NOMO-1 treated with dmso at 0.1 percent for 144 hours (cell line): ENCODE data around the gene LRP2.

Experiments used
- DNase-seq: peaks from one replicate; lab custom pipeline; 2025; ENCODE audit not compliant: unreplicated experiment; lab: John Stamatoyannopoulos, UW

The LRP2 gene

GRCh38 chr2:169247211-169247610 is 115.1 kb downstream of the LRP2 start:
- no peak for DNase-seq

GRCh38 chr2:169240405-169240804 is 121.9 kb downstream of the LRP2 start:
- DNase-seq: no peak

GRCh38 chr2:169237939-169238338 is 124.4 kb downstream of the LRP2 start:
- DNase-seq: no peak

DNA sequence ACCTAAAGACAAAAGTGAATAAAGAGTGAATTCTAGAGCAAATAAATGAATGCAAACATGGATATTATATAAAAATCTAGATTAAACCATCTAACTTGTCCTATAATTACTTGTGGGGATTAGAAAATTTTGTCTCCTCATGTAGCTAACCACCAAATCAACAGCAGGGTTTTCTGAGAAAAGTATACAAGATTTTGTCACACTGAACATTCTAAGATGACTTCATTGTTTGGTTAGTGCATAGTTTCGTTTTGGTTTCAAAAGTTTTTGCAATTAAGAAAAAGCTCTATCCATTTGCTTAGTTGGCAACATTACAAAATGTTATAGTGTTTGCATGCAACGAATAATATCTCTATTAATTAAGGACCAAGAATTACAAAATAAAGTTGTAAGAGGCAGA is 125.0 kb downstream of the LRP2 start:
- no peak for DNase-seq

DNA sequence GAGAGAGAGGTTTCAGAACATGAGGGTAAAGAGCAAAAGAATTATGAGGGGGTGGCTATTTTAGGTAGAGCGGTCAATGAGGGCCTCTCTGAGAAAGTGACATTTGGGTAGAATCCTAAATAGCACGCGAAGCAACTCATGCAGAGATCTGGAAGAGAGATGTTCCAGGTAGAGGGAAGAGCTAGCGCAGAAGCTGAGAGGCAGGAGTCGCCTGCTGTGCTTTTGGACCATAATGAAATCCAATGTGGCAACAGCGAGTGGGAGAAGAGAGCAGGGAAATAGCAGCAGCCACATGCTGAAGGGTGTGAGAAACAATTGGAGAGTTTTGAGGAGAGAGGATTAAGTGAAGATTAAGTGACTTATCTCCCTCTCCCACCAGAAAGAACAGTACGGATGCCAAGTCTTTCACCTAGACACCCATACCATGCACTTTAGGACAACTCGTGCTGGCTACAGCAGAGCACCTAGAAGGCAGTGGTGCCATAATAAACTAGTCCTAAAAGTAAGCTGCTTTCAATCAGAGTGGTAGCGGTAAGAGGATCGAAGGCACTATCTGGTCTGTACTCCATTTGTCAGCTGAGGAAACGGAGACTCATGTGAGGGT is 129.7 kb downstream of the LRP2 start:
- no peak for DNase-seq

- no peak for DNase-seq
Measured at GRCh38 chr2:169230204-169230603, 132.1 kb downstream of the LRP2 start.

- no peak for DNase-seq
Measured at GRCh38 chr2:169229590-169229989, 132.7 kb downstream of the LRP2 start.

DNA sequence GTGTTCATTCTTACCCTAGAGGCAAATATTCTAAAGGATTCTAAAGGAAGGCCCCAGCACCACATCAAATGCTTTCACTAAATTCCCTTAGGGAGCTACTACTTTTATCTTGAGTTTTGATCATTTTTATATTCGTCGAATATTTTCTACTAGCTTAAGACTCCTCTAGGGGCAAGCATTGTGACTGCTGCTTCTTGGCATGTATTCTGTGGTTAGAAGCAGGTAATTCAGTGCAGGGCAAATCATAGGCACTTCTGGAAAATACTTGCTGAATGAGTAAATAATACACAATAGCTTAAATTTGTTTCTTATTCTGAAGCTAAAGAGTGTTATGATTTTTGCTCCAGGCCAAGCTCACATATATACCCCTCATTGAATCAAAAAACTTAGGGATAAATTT is 136.4 kb downstream of the LRP2 start:
- no peak for DNase-seq

GRCh38 chr2:169225233-169225750 is 137.0 kb downstream of the LRP2 start:
- DNase-seq: no peak

DNA sequence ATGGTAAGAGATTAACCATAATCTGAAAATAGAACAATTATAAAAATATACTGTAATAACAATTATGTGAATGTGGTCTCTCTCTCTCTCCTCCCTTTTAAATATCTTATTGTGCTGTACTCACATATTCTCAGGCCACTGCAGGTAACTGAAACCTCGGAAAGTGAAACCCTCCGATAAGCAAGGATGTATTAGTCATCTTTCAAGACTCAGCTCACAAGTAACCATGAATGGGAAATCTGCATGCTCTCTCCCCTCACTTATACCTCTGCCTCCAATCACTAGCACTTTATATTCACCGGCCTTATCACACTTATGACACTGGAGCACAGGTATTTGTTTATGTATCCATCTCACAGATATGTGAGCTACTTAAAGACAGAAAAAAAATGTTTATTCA is 139.7 kb downstream of the LRP2 start:
- DNase-seq: no peak

GRCh38 chr2:169221745-169222369 is 140.5 kb downstream of the LRP2 start:
- peak; percentile 48 for DNase-seq

- DNase-seq: no peak
Measured at GRCh38 chr2:169210917-169211316, 151.4 kb downstream of the LRP2 start.

DNA sequence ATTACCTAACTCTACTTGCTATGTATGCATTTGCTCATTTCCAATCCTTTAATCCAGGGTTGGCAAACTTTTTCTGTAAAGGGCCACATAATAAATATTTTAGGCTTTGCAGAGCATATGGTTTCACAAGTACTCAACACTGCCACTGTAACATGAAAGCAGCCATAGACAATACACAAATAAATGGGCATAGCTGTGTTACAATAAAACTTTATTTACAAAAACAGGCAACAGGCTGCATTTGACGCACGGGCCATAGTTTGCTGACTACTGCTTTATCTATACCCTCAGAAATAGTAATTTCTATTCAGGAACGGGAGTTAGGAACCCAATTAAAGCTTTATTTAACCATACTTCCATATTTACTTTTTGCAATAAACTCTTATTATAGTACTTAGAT is 154.3 kb downstream of the LRP2 start:
- DNase-seq: no peak

- no peak for DNase-seq
Measured at GRCh38 chr2:169205176-169205575, 157.2 kb downstream of the LRP2 start.

- no peak for DNase-seq
Measured at GRCh38 chr2:169203952-169204351, 158.4 kb downstream of the LRP2 start.

- no peak for DNase-seq
Measured at GRCh38 chr2:169200756-169201155, 161.6 kb downstream of the LRP2 start.

DNA sequence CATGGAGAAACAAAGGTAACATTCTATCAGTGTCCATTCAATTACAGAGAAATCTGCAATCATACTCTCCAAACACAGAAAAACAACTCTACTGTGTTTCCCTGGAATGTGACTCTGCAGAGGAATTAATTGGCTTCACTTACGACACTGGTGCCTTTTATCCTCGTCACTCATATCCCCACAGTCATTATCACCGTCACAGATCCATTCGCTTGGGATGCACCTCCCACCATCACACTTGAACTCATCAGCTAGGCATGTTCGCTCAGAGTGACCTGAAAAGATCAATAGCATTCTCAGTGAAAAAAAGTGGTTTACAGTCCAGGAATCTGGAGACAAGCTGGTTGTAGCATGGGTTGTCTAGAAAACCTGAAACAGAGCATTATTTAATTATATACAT is 168.7 kb downstream of the LRP2 start:
- DNase-seq: no peak

DNA sequence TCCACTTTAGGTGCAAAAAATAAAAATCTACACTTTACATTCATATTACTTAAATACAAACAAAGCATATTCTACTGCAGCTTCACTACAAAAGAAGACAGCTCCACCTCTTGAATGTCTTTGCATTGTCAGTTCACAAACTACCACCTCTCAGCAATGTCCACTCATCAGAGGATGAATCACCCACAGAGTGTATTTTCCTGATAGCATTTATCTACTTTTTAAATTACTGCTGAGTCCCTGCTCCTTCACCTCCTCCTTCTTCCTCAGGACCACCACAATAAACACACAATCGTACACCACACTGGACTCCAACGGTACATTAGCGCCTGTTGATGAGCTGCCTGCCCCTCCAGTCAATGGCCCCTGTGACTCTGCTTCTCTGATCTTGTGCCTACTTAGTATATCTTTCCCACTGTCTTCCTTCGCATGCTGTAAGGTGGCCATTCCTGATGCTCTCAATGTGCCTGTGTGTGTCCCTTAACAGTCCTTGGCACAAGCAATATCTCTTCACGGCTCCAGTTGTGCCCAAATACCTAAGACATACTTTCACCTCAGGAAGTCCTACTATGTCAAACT is 172.0 kb downstream of the LRP2 start:
- DNase-seq: no peak

DNA sequence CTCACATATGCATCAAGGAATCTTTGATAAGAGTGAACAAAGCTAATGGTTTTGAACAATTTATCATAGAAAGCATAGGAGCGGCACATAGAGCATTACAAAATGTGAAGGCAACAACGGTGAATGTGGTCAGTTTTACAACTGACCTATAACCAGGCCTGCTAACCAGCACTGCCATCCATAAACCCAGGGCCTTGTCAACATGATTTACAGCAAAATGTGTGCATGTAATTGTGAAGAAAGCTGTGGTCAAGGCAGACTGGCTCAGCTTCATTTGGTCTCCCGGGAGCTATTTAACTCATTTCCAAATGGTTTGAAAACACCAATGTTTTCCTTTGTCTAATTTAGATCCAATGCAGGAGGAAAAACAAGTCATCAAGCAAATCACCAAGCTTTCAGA is 173.2 kb downstream of the LRP2 start:
- no peak for DNase-seq

GRCh38 chr2:169185711-169186110 is 176.6 kb downstream of the LRP2 start:
- DNase-seq: no peak

- DNase-seq: no peak
Measured at GRCh38 chr2:169184074-169184473, 178.3 kb downstream of the LRP2 start.

DNA sequence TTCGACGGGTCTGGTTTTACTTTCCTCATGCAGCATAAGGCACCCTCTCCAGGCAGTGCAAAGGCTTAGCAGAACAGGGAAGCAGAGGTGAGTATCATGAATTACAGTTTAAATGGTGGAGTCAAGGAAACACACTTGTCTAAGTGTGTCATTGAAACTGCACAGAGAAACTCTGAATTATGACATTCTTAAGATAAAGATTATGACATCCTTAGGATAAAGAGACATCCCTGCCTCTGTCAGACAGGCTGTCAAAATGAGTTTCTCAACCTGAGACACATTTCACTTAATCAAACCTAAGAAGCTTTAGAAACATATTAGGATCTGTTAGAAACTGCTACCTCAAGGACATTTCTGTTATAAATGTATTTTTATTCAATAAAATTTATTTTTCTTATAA is 179.8 kb downstream of the LRP2 start:
- no peak for DNase-seq
